HG02588 (cell line): ENCODE measurements around the gene NXNL1.

ENCODE experiments used
- ATAC-seq: cut with Tn5 transposase; IDR thresholded peaks from one replicate; pipeline ENCODE4 v1.9.1; 2021; ENCODE audit warnings: mild to moderate bottlenecking, moderate library complexity; ENCODE audit not compliant: unreplicated experiment

The NXNL1 gene

GRCh38 chr19:17458970-17459369 is 1.8 kb downstream of the NXNL1 start:
- no peak for ATAC-seq

DNA sequence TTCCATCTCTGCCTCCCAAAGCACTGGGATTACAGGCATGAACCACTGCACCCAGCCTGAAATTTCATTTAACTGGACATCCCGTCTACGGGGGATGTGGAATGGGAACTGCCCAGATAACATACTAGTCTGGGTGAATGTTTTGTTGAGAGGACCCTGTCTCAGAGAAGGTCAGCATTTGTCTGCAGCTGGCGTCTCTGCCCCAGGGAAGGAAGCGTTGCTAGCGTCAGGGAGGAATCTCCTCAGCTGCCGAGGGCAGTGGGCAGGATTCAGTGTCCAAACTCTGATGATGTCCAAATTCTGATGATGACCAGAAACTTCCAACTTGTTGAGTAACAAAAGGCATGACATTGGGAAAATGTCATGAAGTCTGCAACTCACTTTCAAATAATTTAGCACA is 3.1 kb downstream of the NXNL1 start:
- ATAC-seq = no peak

- ATAC-seq = no peak
Measured at GRCh38 chr19:17456127-17456526, 4.6 kb downstream of the NXNL1 start.

DNA sequence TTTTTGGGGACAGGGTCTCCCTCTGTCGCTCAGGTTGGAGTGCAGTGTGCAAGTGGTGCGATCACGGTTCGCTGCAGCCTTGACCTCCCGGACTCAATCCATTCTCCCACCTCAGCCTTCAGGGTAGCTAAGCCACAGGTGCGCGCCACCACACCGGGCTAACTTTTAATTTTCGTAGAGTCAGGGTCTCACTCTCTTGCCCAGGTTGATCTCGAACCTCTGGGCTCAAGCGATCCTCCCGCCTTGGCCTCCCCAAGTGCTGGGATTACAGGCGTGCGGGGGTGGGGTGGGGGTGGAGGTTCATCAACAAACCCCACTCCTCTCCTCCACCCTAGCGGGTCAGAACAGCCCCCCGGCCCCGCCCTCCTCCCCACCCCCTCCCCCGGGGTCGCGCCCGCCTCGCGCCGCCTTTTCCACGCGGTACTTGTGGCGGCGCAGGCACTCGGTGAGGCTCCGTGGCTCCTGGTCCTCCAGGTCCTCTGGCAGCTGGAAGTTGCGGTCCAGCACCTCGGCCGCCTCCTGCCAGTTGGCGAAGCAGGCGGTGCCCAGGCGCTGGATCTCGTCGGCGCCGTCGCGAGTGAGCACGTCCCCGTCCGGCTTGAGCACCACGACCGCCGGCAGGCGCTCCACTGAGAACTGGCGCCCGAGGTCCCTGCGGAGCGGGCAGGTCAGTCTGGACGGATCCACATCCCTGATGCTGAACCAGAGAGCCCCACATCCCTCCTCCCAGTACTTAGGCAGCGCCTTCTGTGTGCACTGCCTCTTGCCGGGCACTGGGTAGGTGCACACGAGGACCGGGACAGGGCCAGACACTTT is 5.2 kb downstream of the NXNL1 start:
- ATAC-seq = no peak

DNA sequence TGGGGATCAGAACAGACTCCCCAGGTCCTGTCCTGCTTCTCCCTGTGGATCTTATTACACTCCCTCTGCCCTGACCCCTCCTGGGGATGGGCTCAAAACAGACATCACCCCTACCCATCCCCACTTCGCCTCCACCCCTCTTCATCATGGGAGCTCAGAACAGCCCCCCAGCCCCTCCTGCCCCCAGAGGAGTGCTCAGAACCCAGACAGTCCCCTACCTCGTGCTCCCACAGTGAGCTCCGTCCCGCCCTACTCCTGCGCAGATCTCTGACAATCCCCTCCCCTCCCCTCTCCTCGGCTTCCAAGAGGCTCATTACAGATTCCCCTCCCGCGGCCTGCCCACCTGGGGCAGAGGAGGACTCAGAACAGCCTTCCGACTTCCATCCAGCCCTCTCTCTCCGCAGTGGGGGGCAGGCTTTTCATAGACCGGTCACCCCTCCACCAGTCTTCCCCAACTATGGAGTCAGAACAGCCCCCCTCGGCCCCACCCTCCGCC is 6.1 kb downstream of the NXNL1 start:
- no peak for ATAC-seq

GRCh38 chr19:17451820-17452219 is 8.9 kb downstream of the NXNL1 start:
- no peak for ATAC-seq

GRCh38 chr19:17450264-17451075 is 10.3 kb downstream of the NXNL1 start:
- ATAC-seq = no peak

GRCh38 chr19:17448131-17448967 is 12.4 kb downstream of the NXNL1 start, which contains the start of gene TMEM221:
Gene TMEM221, minus strand, starts transcription at chr19:17448668. Its CDS starts 206 bp downstream, at chr19:17448462.
- ATAC-seq = no peak

GRCh38 chr19:17447704-17448130 is 13.0 kb downstream of the NXNL1 start:
- ATAC-seq = no peak

- ATAC-seq = no peak
Measured at GRCh38 chr19:17445526-17446165, 15.1 kb downstream of the NXNL1 start.

GRCh38 chr19:17441241-17442021 is 19.3 kb downstream of the NXNL1 start:
- ATAC-seq = no peak

GRCh38 chr19:17436874-17437267 is 23.9 kb downstream of the NXNL1 start:
- ATAC-seq = no peak

DNA sequence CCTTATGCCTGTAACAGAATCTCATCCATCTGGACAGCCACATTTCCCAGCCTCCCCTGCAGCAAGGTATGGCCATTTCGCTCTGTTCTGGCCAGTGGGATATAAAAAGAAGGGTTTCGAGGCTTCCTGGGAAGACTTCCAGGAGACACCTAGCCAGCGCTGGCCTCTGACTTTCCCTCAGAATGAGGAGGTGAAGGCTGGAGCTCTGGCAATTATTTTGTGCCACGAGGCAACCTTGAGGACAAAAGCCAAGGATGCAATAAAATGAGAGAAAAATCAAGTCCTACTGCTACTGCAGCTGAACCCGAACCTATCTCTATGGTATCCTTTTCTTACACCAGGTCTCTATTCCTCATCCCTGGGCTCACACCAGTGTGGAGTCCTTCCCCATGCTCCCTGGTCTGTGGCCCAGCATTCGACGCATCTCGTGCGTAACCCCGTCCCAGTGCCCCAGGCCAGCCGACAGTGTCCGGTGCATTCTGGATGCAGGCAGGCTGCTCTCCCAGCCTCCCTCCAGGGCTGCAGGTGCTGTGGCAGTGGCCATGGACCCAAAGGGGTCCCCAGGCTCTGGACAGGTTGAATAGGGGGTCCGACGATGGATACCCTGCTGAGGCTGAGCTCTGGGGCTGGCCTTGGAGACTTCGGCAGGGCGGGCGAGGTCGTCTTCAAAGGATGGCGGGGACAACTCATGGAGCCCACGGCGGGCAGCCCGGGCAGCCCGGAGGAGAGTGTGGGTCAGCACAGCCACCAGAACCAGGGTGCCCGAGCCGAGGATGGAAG is 24.4 kb downstream of the NXNL1 start:
- no peak for ATAC-seq

DNA sequence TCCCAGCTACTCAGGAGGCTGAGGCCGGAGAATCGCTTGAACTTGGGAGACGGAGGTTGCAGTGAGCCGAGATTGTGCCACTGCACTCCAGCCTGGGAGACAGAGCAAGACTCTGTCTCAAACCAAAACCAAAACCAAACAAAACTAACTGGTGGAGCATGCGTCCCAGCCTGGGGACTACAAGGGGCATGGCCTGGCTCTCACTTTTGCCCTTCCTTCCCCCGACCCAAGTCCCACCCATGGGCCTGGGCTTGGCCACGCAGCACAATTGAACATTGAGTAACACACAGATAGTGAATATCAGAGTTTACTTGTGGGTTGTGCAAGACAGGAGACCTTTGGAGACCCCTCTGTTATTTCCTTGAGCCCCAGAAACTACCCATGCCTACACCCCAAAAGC is 25.5 kb downstream of the NXNL1 start:
- ATAC-seq = no peak

GRCh38 chr19:17431417-17431816 is 29.3 kb downstream of the NXNL1 start:
- no peak for ATAC-seq

- no peak for ATAC-seq
Measured at GRCh38 chr19:17429641-17430113, 31.0 kb downstream of the NXNL1 start.

DNA sequence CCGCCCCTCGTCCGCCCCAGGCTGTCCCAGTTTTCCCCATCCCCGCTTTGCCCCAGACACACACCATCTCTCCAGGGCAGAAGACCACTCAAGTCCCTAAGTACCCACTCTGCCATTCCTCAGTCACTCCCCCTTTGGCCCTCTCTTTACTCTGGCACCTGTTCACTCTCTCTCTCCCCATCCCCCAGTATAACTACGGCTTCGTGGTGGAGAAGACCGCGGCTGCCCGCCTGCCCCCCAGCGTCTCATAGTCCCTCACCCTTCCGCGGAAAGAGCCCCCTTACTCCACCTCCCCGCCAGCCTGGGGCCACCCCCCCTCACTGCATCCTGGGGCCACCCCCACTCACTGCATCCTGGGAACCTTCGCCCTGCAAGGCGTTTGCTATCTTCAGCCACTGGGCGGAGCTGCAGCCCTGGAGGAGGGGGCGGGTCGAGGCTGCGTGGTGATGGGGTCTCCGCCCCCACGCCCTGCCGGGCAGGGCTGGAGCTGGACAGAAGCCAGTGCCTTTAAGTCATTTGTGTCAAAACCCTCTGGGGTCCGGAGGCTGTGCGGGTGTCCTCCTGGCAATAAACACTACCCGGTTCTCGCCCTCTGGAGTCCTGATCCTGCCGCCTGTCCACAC is 35.9 kb downstream of the NXNL1 start:
- no peak for ATAC-seq
